ENCODE data around the gene CCNY. TPM values are rescaled to one million over a fixed set of nuclear protein-coding genes. Genes with fewer than 3 reads are reported as not detected.

Gene CCNY
- total and polyA plus RNA-seq, 2 donors (not counting 1 experiment from before 2014, with no cell fraction given): 34.1 to 64.9 TPM

- H3K4me3 ChIP-seq (ENCODE audit: control extremely low read depth in 1 of 5, extremely low read depth in 1 of 5, insufficient read depth in 1 of 5, low read depth in 2 of 5, low read length in 4 of 5): no peak overlapping the region
- H3K79me2 ChIP-seq (ENCODE audit: control insufficient read depth, insufficient read depth, low read length): peaks cover 98% of the 10 kb centered on the region
- no peak overlapping the region for H3K27ac ChIP-seq (ENCODE audit: low read length in 2 of 2)
- H3K9ac ChIP-seq (ENCODE audit: low read length): no peak overlapping the region
- Mint-ChIP-seq H3K4me1 (peaks cover 56% of the 10 kb centered on the region), H3K27ac (no peak overlapping the region), H3K4me3 (no peak overlapping the region), H3K9me3 (ENCODE audit: insufficient read depth) (no peaks in the 10 kb centered on the region), H3K27me3 (no peaks in the 10 kb centered on the region)
- no CpG with 5 or more reads among the region's 3 CpGs for WGBS (ENCODE audit: insufficient coverage)
- no peak overlapping the region for H2AFZ ChIP-seq (ENCODE audit: insufficient read depth, low read depth, low read length, poor library complexity, severe bottlenecking)
- ChIA-PET POLR2A (interaction anchor here (0.6 kb wide), 1 partner anchor 7 kb away, joined by 5 read pairs; no protein-coding TSS in a partner anchor), CTCF (no interaction called here)
- no peak overlapping the region for H3K4me2 ChIP-seq (replicated peaks; ENCODE audit: low read depth, low read length, poor library complexity, severe bottlenecking)
- DNase-seq (no peak), ATAC-seq (ENCODE audit: low read depth) (no peak)
- H3K9me3 ChIP-seq (ENCODE audit: control extremely low read depth in 1 of 3, control insufficient read depth in 2 of 3, insufficient read depth in 1 of 3, low read length in 2 of 3): no peaks in the 10 kb centered on the region
- no peak for TF ChIP-seq EZH2 (IDR thresholded peaks at IDR 0.05; ENCODE audit: borderline replicate concordance, insufficient read depth, low read depth, low read length, poor library complexity, severe bottlenecking)
- TF ChIP-seq CTCF (IDR thresholded peaks at IDR 0.05): no peak
- H3K36me3 ChIP-seq (replicated peaks in 1 of 2; ENCODE audit: control extremely low read depth in 1 of 2, control insufficient read depth in 1 of 2, extremely low read depth in 1 of 2, insufficient read depth in 2 of 2, low read length in 1 of 2): no peaks in the 10 kb centered on the region
- intact Hi-C loops (cut with micrococcal nuclease): no loop called here
- H3K27me3 ChIP-seq (replicated peaks in 1 of 4; ENCODE audit: control extremely low read depth in 1 of 4, control insufficient read depth in 3 of 4, insufficient read depth in 4 of 4, low read length in 3 of 4): no peaks in the 10 kb centered on the region
- H3K4me1 ChIP-seq (ENCODE audit: control insufficient read depth in 2 of 2, insufficient read depth in 2 of 2, low read length in 2 of 2): peaks cover 16 to 25% of the 10 kb centered on the region in 2 donors
- peaks cover 88% of the 10 kb centered on the region for H4K20me1 ChIP-seq (ENCODE audit: control insufficient read depth, insufficient read depth, low read length, poor library complexity, severe bottlenecking)
These were observed 127.0 kb downstream of the CCNY start for GRCh38 chr10:35463105-35463867.

- TF ChIP-seq EZH2 (IDR thresholded peaks at IDR 0.05; ENCODE audit: borderline replicate concordance, insufficient read depth, low read depth, low read length, poor library complexity, severe bottlenecking) (no peak), CTCF (IDR thresholded peaks at IDR 0.05) (no peak)
- Histone ChIP-seq H2AFZ (ENCODE audit: insufficient read depth, low read depth, low read length, poor library complexity, severe bottlenecking) (no peak overlapping the region), H3K36me3 (replicated peaks in 1 of 2; ENCODE audit: control extremely low read depth in 1 of 2, control insufficient read depth in 1 of 2, extremely low read depth in 1 of 2, insufficient read depth in 2 of 2, low read length in 1 of 2) (no peaks in the 10 kb centered on the region), H3K9ac (ENCODE audit: low read length) (no peak overlapping the region), H4K20me1 (ENCODE audit: control insufficient read depth, insufficient read depth, low read length, poor library complexity, severe bottlenecking) (peaks cover 87% of the 10 kb centered on the region), H3K4me1 (ENCODE audit: control insufficient read depth in 2 of 2, insufficient read depth in 2 of 2, low read length in 2 of 2) (peaks cover 16 to 25% of the 10 kb centered on the region in 2 donors), H3K4me3 (ENCODE audit: control extremely low read depth in 1 of 5, extremely low read depth in 1 of 5, insufficient read depth in 1 of 5, low read depth in 2 of 5, low read length in 4 of 5) (no peak overlapping the region), H3K27ac (ENCODE audit: low read length in 2 of 2) (no peak overlapping the region), H3K9me3 (ENCODE audit: control extremely low read depth in 1 of 3, control insufficient read depth in 2 of 3, insufficient read depth in 1 of 3, low read length in 2 of 3) (no peaks in the 10 kb centered on the region), H3K79me2 (ENCODE audit: control insufficient read depth, insufficient read depth, low read length) (peaks cover 98% of the 10 kb centered on the region), H3K4me2 (replicated peaks; ENCODE audit: low read depth, low read length, poor library complexity, severe bottlenecking) (no peak overlapping the region), H3K27me3 (replicated peaks in 1 of 4; ENCODE audit: control extremely low read depth in 1 of 4, control insufficient read depth in 3 of 4, insufficient read depth in 4 of 4, low read length in 3 of 4) (no peaks in the 10 kb centered on the region)
- 100% methylated on average over 3 of the region's 3 CpGs for WGBS (ENCODE audit: insufficient coverage)
- Mint-ChIP-seq H3K9me3 (ENCODE audit: insufficient read depth) (no peaks in the 10 kb centered on the region), H3K27ac (no peak overlapping the region), H3K27me3 (no peaks in the 10 kb centered on the region), H3K4me3 (no peak overlapping the region), H3K4me1 (peaks cover 56% of the 10 kb centered on the region)
- no peak for ATAC-seq (ENCODE audit: low read depth)
- no peak for DNase-seq
- POLR2A ChIA-PET: interaction anchor here (0.6 kb wide), 1 partner anchor 8 kb away, joined by 5 read pairs; no protein-coding TSS in a partner anchor
- CTCF ChIA-PET: no interaction called here
- intact Hi-C loops (cut with micrococcal nuclease): no loop called here
These were observed 127.6 kb downstream of the CCNY start for GRCh38 chr10:35463878-35464277.
